Lower leg skin (tissue), 3 donors: Measurements from ENCODE around the gene OR52E8.

Experiments used
- CTCF ChIP-seq, 3 donors: fragments of 450-650 bp; IDR thresholded peaks; one replicate each; pipeline ENCODE4 v1.5.1; 2016; ENCODE audit warnings: antibody characterized with exemption in 3 of 3, mild to moderate bottlenecking in 3 of 3, moderate library complexity in 2 of 3
- POLR2A ChIP-seq, 2 donors: fragments of 450-650 bp; IDR thresholded peaks; one replicate each; pipeline ENCODE4 v1.6.1; 2016 to 2017; ENCODE audit warnings: antibody characterized with exemption in 2 of 2, mild to moderate bottlenecking in 1 of 2, moderate library complexity in 1 of 2

GRCh38 chr11:5892908-5893307, 35.4 kb upstream of the OR52E8 start, which contains the start of gene OR52E5:
- TF ChIP-seq CTCF (IDR thresholded peaks at IDR 0.05) (no peak), POLR2A (IDR thresholded peaks at IDR 0.05) (no peak)
